ENCODE results near the gene IGSF6. TPM values are rescaled to one million over a fixed set of nuclear protein-coding genes. Genes with fewer than 3 reads are reported as not detected.
A peak's percentile ranks its signal among the peaks of the same experiment; 100 is the strongest.

Gene IGSF6
- total and polyA plus RNA-seq, 9 of the 15 experiments (the other 6 are each of a cell fraction or from before 2014, with no cell fraction given), result 0.07 TPM; not detected in 8

GRCh38 chr16:21599122-21600030 lies 53.0 kb downstream of the IGSF6 start, which contains the start of gene METTL9 (continued):
- TF ChIP-seq ZBTB7A (IDR thresholded peaks at IDR 0.05; ENCODE audit: borderline replicate concordance, control insufficient read depth, low read depth, low read length) (peak; percentile 96; the same call in 1 of the 2 replicates), FOXP4 (CRISPR knock-in tag; IDR thresholded peaks at IDR 0.05; ENCODE audit: borderline replicate concordance) (0 out of 2 replicates have a peak, but pooled peaks have one; percentile 52), PATZ1 (CRISPR knock-in tag; IDR thresholded peaks at IDR 0.05; ENCODE audit: borderline replicate concordance) (no peak), DLX4 (CRISPR knock-in tag; IDR thresholded peaks at IDR 0.05) (no peak), BCLAF1 (IDR thresholded peaks at IDR 0.05; ENCODE audit: borderline replicate concordance in 1 of 2, control insufficient read depth in 1 of 2, low read depth in 2 of 2, low read length in 1 of 2) (peak in 1 of 2 experiments; percentile 93; a peak in 2 of 4 replicates), PCBP2 (IDR thresholded peaks at IDR 0.05; ENCODE audit: low read depth, low read length, poor library complexity, severe bottlenecking) (no peak), ZNF518B (CRISPR knock-in tag; IDR thresholded peaks at IDR 0.05) (no peak), ESRRA (IDR thresholded peaks at IDR 0.05; ENCODE audit: borderline replicate concordance, low read depth) (peak; percentile 76), MYBL2 (IDR thresholded peaks at IDR 0.05; ENCODE audit: low read depth) (no peak), MYBL2 (CRISPR knock-in tag; IDR thresholded peaks at IDR 0.05; ENCODE audit: borderline replicate concordance) (no peak), ZNF830 (CRISPR knock-in tag; IDR thresholded peaks at IDR 0.05) (no peak), JUND (IDR thresholded peaks at IDR 0.05; ENCODE audit: borderline replicate concordance, low read depth, low read length) (peak; percentile 68), JUND (tag; IDR thresholded peaks at IDR 0.05; ENCODE audit: borderline replicate concordance, low read depth, low read length) (no peak)
